ENCODE measurements around the gene SH3TC2.

DNA sequence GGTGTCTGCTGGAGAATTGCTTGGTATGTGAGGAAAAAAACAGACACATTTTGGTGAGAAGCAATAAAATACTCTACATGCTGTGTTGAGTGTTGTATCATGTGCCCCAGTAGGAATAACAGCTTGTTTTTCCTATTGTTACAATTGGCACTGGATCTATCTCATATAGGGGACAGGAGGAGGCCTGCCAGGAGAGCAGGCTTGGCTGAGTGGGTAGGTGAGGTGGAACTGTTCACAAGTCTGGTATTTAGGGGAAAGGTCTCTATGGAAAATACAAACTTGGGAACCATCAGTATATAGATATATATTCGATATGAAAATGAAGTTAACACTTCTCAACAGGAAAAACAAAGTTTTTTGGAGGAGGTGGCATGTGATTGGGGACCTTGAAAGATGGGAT lies 9.5 kb upstream of the SH3TC2 start:
- TF ChIP-seq, protein P1, sequence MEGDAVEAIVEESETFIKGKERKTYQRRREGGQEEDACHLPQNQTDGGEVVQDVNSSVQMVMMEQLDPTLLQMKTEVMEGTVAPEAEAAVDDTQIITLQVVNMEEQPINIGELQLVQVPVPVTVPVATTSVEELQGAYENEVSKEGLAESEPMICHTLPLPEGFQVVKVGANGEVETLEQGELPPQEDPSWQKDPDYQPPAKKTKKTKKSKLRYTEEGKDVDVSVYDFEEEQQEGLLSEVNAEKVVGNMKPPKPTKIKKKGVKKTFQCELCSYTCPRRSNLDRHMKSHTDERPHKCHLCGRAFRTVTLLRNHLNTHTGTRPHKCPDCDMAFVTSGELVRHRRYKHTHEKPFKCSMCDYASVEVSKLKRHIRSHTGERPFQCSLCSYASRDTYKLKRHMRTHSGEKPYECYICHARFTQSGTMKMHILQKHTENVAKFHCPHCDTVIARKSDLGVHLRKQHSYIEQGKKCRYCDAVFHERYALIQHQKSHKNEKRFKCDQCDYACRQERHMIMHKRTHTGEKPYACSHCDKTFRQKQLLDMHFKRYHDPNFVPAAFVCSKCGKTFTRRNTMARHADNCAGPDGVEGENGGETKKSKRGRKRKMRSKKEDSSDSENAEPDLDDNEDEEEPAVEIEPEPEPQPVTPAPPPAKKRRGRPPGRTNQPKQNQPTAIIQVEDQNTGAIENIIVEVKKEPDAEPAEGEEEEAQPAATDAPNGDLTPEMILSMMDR (conservative IDR thresholded peaks at IDR 0.05; ENCODE audit: low read depth, low read length), result no peak
- no peak for TF ChIP-seq EZH2 (IDR thresholded peaks at IDR 0.05; ENCODE audit: low read length, unreplicated experiment)
